GM19438 (cell line): ENCODE measurements around the gene KPNA3.
A peak's percentile ranks its signal among the peaks of the same experiment; 100 is the strongest.
"Not testable (repeated sequence)": the region's sequence is repeated elsewhere in the genome, so short reads cannot be mapped to it uniquely, and the experiment has no call there.

ENCODE experiments used
- ATAC-seq: cut with Tn5 transposase; IDR thresholded peaks from one replicate; pipeline ENCODE4 v1.9.1; 2021; ENCODE audit warnings: low read depth; ENCODE audit not compliant: unreplicated experiment

The KPNA3 gene

DNA sequence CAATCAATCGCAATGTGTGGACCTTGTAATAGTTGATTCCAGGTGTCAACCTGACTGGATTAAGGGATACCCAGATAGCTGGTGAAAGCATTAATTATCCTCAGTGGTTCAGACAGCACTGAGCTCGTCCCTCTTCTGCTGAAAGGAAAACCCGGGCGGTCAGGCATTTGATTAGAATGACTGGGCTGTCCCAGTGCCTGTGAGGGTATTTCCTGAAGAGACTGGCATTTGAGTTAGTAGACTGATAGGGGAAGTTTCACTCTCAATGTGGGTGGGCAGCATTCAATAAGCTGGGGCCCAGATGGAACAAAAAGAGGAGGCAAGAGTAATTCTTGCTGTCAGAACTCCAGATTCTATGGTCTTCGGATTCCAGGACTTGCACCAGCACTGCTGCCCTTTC is 31.9 kb downstream of the KPNA3 start:
- ATAC-seq, result no peak

- ATAC-seq, result no peak
Observed at GRCh38 chr13:49759503-49759902, 33.0 kb downstream of the KPNA3 start.

GRCh38 chr13:49756263-49756662 is 36.2 kb downstream of the KPNA3 start:
- no peak for ATAC-seq

GRCh38 chr13:49754146-49754545 is 38.3 kb downstream of the KPNA3 start:
- ATAC-seq, result no peak

GRCh38 chr13:49749848-49750247 is 42.6 kb downstream of the KPNA3 start:
- ATAC-seq, result no peak

- ATAC-seq, result no peak
Observed at GRCh38 chr13:49746111-49746510, 46.4 kb downstream of the KPNA3 start.

- ATAC-seq, result no peak
Observed at GRCh38 chr13:49740870-49741269, 51.6 kb downstream of the KPNA3 start.

GRCh38 chr13:49739498-49740187 is 52.8 kb downstream of the KPNA3 start:
- no peak for ATAC-seq

DNA sequence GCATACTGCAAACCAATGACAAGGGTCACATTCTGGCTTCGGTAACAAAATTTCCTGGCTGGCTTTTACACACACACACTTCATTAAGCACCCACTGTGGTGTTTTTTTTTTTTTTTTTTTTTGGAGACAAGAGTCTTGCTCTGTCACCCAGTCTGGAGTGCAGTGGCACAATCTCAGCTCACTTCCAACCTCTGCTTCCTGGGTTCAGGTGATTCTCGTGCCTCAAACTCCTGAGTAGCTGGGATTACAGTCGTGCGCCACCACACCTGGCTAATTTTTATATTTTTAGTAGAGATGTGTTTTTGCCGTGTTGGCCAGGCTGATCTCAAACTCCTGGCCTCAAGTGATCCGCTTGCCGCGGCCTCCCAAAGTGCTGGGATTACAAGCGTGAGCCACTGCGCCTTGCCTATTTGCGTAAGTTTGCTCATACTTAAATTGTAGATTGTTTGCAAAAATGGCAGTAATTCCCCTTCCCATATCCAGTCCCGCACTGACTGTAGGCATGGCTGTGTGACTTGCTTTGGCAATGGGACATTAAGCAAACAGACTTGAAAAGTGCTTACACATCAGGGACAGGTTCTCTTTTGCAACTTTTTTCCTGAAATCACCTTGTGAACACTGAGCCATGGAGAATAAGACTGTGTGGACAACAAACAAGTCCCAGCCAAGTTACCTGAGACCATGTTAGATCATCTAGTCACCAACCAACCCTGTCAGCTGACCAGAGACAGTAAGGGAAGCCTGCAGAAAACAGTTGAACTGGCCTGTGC is 59.1 kb downstream of the KPNA3 start:
- ATAC-seq, result no peak

- no peak for ATAC-seq
Observed at GRCh38 chr13:49731766-49732165, 60.7 kb downstream of the KPNA3 start.

DNA sequence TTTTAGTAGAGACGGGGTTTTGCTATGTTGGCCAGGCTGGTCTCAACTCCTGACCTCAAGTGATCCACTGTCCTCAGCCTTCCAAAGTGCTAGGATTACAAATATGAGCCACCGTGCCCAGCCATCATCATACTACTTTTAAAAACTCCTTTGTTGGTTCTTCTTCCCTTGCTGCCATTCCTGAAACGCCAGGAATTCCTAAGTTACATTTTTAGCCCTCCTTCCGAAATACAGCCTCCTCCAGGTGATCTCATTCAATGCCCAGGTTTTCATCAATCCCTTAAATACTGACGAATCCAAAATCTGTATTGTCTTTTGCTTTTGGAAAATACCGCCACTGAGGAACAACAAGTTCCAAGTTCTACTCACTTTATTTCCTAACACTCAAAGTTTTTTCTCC is 75.9 kb downstream of the KPNA3 start:
- ATAC-seq, result no peak

DNA sequence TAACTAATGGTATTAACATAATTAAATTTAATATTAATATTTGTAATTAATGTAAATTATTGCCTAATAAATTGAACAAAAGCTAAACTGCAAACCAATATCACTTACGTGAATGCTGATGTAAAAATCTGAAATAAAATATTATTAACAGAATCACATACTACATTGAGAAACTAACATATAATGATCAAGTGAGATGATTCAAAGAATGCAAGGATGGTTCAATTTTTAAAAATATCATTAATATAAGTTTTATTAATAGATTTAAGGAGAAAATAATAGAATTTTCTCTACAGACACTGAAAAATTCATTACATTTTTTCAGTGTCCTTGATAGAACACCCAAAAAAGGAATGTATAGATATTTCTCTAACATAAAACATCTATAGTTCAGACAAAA is 77.7 kb downstream of the KPNA3 start:
- no peak for ATAC-seq

DNA sequence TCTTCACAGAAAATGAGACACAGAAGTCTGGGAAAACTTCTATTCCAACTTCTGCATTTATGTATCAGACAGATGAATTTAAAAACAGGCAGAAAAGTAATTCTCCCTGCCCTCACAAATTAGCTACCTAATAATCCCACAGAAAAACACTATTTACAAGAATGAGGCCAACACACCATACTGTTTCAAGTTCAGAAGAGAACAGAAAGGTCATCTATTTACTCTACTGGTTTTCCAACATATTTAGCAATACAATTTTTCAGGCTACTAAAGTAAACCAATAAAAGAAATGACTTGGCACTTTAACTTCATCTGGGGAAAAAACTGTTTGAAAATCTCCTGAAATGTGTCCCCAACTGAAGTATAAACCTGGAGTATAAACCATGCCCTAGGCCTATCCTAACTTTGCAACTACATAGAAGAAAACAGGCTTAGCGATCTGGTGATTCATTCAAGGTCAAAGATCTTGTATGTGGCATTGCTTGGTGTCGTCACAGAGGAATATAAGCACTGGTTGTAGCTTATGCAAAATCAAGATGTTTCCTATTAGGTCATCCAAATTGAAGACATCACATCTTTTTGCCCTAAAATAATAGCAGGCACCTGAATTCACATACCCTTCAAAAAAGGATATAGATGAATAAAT is 81.1 kb downstream of the KPNA3 start:
- no peak for ATAC-seq

- ATAC-seq, result not testable (repeated sequence)
Observed at GRCh38 chr13:49704264-49704663, 88.2 kb downstream of the KPNA3 start.

DNA sequence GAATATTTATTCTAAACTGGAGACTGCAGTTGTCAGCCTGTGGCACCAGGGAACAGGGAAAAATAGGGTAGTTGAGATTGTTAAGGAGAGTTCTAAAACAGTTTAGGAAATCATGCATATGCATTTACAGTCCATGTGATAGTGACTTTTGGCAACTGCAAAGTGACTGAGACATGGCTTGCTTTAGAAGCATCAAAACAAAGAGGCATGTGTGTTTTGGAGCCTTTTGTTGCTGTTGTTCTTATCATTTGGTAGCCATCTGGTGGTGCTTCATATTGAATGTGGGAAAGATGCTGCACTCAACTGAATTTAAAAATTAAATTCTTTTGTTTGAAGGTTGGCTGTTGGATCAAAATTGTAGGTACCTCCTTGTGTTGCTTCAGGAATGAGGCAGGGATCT is 91.0 kb downstream of the KPNA3 start:
- ATAC-seq, result no peak

GRCh38 chr13:49697468-49697867 is 95.0 kb downstream of the KPNA3 start:
- no peak for ATAC-seq

- ATAC-seq, result no peak
Observed at GRCh38 chr13:49694446-49694845, 98.0 kb downstream of the KPNA3 start.

DNA sequence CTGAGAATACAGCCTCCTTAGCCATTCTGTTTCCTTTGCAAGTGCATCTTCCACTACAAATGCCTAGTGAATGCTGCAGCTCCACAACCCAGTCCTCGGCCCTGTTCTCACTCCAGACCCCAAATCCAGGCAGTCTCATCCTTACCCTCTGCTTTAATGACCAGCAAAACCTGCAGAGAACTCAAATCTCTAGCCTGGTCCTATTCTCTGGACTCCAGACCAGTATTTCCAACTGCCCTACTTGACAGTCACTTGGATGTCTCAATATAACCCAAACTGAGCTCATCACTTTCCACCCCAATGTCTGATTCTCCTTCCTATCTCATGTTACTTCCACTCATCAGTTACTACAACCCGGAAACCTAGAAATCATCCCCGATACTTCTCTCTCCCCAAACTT is 98.6 kb downstream of the KPNA3 start:
- ATAC-seq, result no peak

DNA sequence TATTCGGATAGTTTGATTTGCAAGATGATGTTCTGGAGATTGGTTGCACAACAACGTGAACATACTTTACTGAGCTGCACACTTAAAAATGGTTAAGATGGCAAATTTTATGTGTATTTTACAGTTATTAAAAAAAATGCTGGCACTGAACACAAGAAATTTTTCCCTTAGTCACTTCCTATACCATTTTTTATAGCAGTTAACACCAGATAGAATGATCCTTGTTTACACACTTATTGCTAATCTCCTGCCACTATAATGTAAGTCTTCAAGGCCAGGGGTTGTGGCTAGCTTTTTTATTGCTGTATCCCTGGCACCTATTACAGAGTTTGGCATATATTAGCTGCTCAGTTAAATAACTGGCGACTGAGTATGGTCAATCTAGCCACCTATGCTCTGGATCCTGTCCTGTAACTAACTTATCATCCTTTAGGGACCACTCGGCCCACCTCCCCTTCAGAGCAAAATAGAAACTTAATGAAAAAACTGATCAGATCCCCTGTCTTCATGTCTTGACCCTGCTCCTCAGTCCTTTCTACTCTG is 99.2 kb downstream of the KPNA3 start:
- no peak for ATAC-seq

- ATAC-seq, result peak; percentile 95
Observed at GRCh38 chr13:49690995-49691784, 101.3 kb downstream of the KPNA3 start, which contains the start of gene EBPL. EBPL (minus strand) TSS chr13:49691486; CDS start chr13:49691424, 62 bp downstream.
